GM18873 (cell line): ENCODE results near the gene LHPP.
"Not testable (repeated sequence)": the region's sequence is repeated elsewhere in the genome, so short reads cannot be mapped to it uniquely, and the experiment has no call there.

Source experiments
- ATAC-seq: cut with Tn5 transposase; IDR thresholded peaks from one replicate; pipeline ENCODE4 v1.9.1; 2021; ENCODE audit warnings: mild to moderate bottlenecking, moderate library complexity, moderate number of reproducible peaks; ENCODE audit not compliant: unreplicated experiment, low FRiP score

The LHPP gene

GRCh38 chr10:124566981-124567835 is 105.6 kb downstream of the LHPP start:
- no peak for ATAC-seq

- no peak for ATAC-seq
Measured at GRCh38 chr10:124568339-124568738, 106.7 kb downstream of the LHPP start.

- no peak for ATAC-seq
Measured at GRCh38 chr10:124568848-124569622, 107.4 kb downstream of the LHPP start.

- ATAC-seq, result no peak
Measured at GRCh38 chr10:124569623-124570470, 108.2 kb downstream of the LHPP start.

- ATAC-seq, result no peak
Measured at GRCh38 chr10:124570646-124571045, 109.0 kb downstream of the LHPP start.

- no peak for ATAC-seq
Measured at GRCh38 chr10:124572751-124573150, 111.1 kb downstream of the LHPP start.

- no peak for ATAC-seq
Measured at GRCh38 chr10:124573726-124574455, 112.3 kb downstream of the LHPP start.

- no peak for ATAC-seq
Measured at GRCh38 chr10:124574456-124575070, 112.9 kb downstream of the LHPP start.

GRCh38 chr10:124575107-124576035 is 113.7 kb downstream of the LHPP start:
- ATAC-seq, result no peak

GRCh38 chr10:124576526-124577420 is 115.2 kb downstream of the LHPP start:
- no peak for ATAC-seq

GRCh38 chr10:124577651-124578050 is 116.0 kb downstream of the LHPP start:
- ATAC-seq, result no peak

- no peak for ATAC-seq
Measured at GRCh38 chr10:124578231-124579010, 116.8 kb downstream of the LHPP start.

- ATAC-seq, result no peak
Measured at GRCh38 chr10:124579011-124579399, 117.4 kb downstream of the LHPP start.

- no peak for ATAC-seq
Measured at GRCh38 chr10:124586142-124586541, 124.5 kb downstream of the LHPP start.

GRCh38 chr10:124587811-124588211 is 126.2 kb downstream of the LHPP start:
- ATAC-seq, result no peak

GRCh38 chr10:124588341-124588735 is 126.7 kb downstream of the LHPP start:
- ATAC-seq, result not testable (repeated sequence)
